Dedifferentiated amniotic fluid mesenchymal stem cell (primary cell): Measurements from ENCODE around the gene PROZ.

Experiments
- DNase-seq: peaks from one replicate; pipeline ENCODE4 v3.0.0-alpha.2; 2016; ENCODE audit errors: extremely low spot score

PROZ gene

GRCh38 chr13:113119822-113120189 lies 38.6 kb upstream of the PROZ start:
- no peak for DNase-seq

GRCh38 chr13:113120300-113121182 lies 37.9 kb upstream of the PROZ start:
- DNase-seq: no peak

- no peak for DNase-seq
Observed at GRCh38 chr13:113121183-113121927, 37.1 kb upstream of the PROZ start.

GRCh38 chr13:113121928-113122471 lies 36.4 kb upstream of the PROZ start:
- DNase-seq: no peak

- peak; percentile 58 for DNase-seq
Observed at GRCh38 chr13:113122550-113123225, 35.8 kb upstream of the PROZ start, which contains the start of gene F10. TSS of gene F10 (plus strand) at chr13:113122799. CDS start at chr13:113122856, 57 bp downstream.

GRCh38 chr13:113123226-113124201 lies 34.9 kb upstream of the PROZ start:
- DNase-seq: no peak

- no peak for DNase-seq
Observed at GRCh38 chr13:113124211-113124970, 34.1 kb upstream of the PROZ start.

- DNase-seq: no peak
Observed at GRCh38 chr13:113125506-113126264, 32.8 kb upstream of the PROZ start.

- no peak for DNase-seq
Observed at GRCh38 chr13:113126265-113127150, 31.9 kb upstream of the PROZ start.

- no peak for DNase-seq
Observed at GRCh38 chr13:113129480-113129879, 29.0 kb upstream of the PROZ start.

- DNase-seq: no peak
Observed at GRCh38 chr13:113129921-113130750, 28.3 kb upstream of the PROZ start.

GRCh38 chr13:113135281-113135760 lies 23.1 kb upstream of the PROZ start:
- no peak for DNase-seq

GRCh38 chr13:113137691-113138298 lies 20.7 kb upstream of the PROZ start:
- no peak for DNase-seq

GRCh38 chr13:113138792-113139551 lies 19.5 kb upstream of the PROZ start:
- no peak for DNase-seq

- DNase-seq: no peak
Observed at GRCh38 chr13:113139577-113139976, 18.9 kb upstream of the PROZ start.
